SK-MEL-5 (cell line): ENCODE data around the gene SUPT6H. TPM values are rescaled to one million over a fixed set of nuclear protein-coding genes. Genes with fewer than 3 reads are reported as not detected.
"Not testable (repeated sequence)": the region's sequence is repeated elsewhere in the genome, so short reads cannot be mapped to it uniquely, and the experiment has no call there.

ENCODE experiments used
- DNase-seq: peaks from one replicate; pipeline ENCODE4 v3.0.0-alpha.2; 2016; ENCODE audit warnings: low read depth, low spot score
- in situ Hi-C: cut with HindIII; loops from 2 replicates; pipeline ENCODE4 v1.10.0; 2016; ENCODE audit warnings: low sequenced_read_pairs, high pct_unique_total_duplicates, low pct_unique_long_range_greater_than_20kb
- total RNA-seq: library from RNA; depleted of rRNA; stranded (reverse); fragments of >200 nt; shearing (Covaris generic); gene quantifications from 2 replicates; pipeline ENCODE4 v1.2.3, GENCODE V29; 2014

SUPT6H gene
- total RNA-seq, 1 experiment from 2014 or later: 38.6 TPM

GRCh38 chr17:28644787-28645575 lies 17.0 kb upstream of the SUPT6H start, which contains the start of gene BLTP2:
Gene BLTP2, minus strand, starts transcription at chr17:28645158. Its CDS starts 102 bp downstream, at chr17:28645056.
- in situ Hi-C loops: no loop called here
- peak; percentile 95 for DNase-seq

GRCh38 chr17:28645576-28645939 lies 16.4 kb upstream of the SUPT6H start:
- no peak for DNase-seq
- in situ Hi-C loops: no loop called here

- in situ Hi-C loops: no loop called here
- DNase-seq: peak; percentile 86
Measured at GRCh38 chr17:28646039-28646754, 15.8 kb upstream of the SUPT6H start.

- no peak for DNase-seq
- in situ Hi-C loops: no loop called here
Measured at GRCh38 chr17:28648698-28649097, 13.3 kb upstream of the SUPT6H start.

- DNase-seq: no peak
Measured at GRCh38 chr17:28655160-28655559, 6.8 kb upstream of the SUPT6H start.

GRCh38 chr17:28657756-28658155 lies 4.2 kb upstream of the SUPT6H start:
- in situ Hi-C loops: no loop called here
- no peak for DNase-seq

More at GRCh38 chr17:28655160-28655559, 6.8 kb upstream of the SUPT6H start:
- in situ Hi-C loops: no loop called here

- DNase-seq, in situ Hi-C loops: not testable (repeated sequence)
Measured at GRCh38 chr17:28658342-28658741, 3.7 kb upstream of the SUPT6H start.

- DNase-seq, in situ Hi-C loops: not testable (repeated sequence)
Measured at GRCh38 chr17:28658766-28659496, 3.1 kb upstream of the SUPT6H start.

GRCh38 chr17:28659497-28659881 lies 2.5 kb upstream of the SUPT6H start:
- in situ Hi-C loops, DNase-seq: not testable (repeated sequence)

GRCh38 chr17:28662527-28662829 lies 473 bp downstream of the SUPT6H start:
- no peak for DNase-seq
- in situ Hi-C loops: no loop called here

GRCh38 chr17:28663723-28664122 lies 1.7 kb downstream of the SUPT6H start:
- in situ Hi-C loops: no loop called here
- DNase-seq: no peak

- in situ Hi-C loops: no loop called here
- DNase-seq: no peak
Measured at GRCh38 chr17:28665994-28666393, 4.0 kb downstream of the SUPT6H start.

GRCh38 chr17:28667870-28668269 lies 5.9 kb downstream of the SUPT6H start:
- in situ Hi-C loops: no loop called here
- DNase-seq: no peak

GRCh38 chr17:28669918-28670317 lies 7.9 kb downstream of the SUPT6H start:
- in situ Hi-C loops: no loop called here
- DNase-seq: no peak

- in situ Hi-C loops: no loop called here
- DNase-seq: no peak
Measured at GRCh38 chr17:28675490-28675889, 13.5 kb downstream of the SUPT6H start.

GRCh38 chr17:28675980-28676379 lies 14.0 kb downstream of the SUPT6H start:
- DNase-seq: peak; percentile 32
- in situ Hi-C loops: no loop called here

- in situ Hi-C loops: no loop called here
- no peak for DNase-seq
Measured at GRCh38 chr17:28682655-28683054, 20.6 kb downstream of the SUPT6H start.

GRCh38 chr17:28684963-28685362 lies 23.0 kb downstream of the SUPT6H start:
- DNase-seq: peak; percentile 62
- in situ Hi-C loops: no loop called here
